Measurements from ENCODE around the gene KLF14.

DNA sequence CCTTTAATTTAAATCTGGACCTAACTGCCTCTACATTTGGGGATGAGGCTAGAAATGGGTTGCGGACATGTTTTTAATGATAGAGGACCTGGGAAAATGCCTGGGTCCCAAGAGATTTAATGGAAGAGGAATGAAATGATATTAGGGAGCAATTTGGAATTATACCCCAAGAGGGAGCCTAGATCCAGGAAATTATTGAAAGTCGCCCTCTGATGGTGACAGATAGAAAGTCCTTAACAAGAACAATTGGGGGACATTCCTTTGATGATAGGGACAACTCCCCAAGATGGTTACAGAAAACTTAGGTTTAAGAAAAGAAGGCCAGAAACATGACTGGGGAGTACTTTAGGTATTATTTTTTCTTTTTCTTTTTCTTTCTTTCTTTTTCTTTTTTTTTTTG, 38.2 kb downstream of the KLF14 start:
- TF ChIP-seq, protein P1, sequence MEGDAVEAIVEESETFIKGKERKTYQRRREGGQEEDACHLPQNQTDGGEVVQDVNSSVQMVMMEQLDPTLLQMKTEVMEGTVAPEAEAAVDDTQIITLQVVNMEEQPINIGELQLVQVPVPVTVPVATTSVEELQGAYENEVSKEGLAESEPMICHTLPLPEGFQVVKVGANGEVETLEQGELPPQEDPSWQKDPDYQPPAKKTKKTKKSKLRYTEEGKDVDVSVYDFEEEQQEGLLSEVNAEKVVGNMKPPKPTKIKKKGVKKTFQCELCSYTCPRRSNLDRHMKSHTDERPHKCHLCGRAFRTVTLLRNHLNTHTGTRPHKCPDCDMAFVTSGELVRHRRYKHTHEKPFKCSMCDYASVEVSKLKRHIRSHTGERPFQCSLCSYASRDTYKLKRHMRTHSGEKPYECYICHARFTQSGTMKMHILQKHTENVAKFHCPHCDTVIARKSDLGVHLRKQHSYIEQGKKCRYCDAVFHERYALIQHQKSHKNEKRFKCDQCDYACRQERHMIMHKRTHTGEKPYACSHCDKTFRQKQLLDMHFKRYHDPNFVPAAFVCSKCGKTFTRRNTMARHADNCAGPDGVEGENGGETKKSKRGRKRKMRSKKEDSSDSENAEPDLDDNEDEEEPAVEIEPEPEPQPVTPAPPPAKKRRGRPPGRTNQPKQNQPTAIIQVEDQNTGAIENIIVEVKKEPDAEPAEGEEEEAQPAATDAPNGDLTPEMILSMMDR (IDR thresholded peaks at IDR 0.05) = peak; percentile 27; the same call in 1 of the 2 replicates
- no peak for TF ChIP-seq ZFX (IDR thresholded peaks at IDR 0.05; ENCODE audit: borderline replicate concordance)
